Ectodermal cell (in vitro differentiated cells): ENCODE data around the gene FOXL3.

Experiments
- H3K27ac ChIP-seq: 2 replicates; pipeline ENCODE4 v1.7.0; 2013; ENCODE audit warnings: mild to moderate bottlenecking, low read depth, low read length; ENCODE audit not compliant: insufficient read depth, poor library complexity, severe bottlenecking
- H3K27me3 ChIP-seq: 2 replicates; pipeline ENCODE4 v1.7.0; 2013; ENCODE audit warnings: mild to moderate bottlenecking, low read length; ENCODE audit not compliant: insufficient read depth, control insufficient read depth, poor library complexity, severe bottlenecking
- H3K36me3 ChIP-seq: one replicate; pipeline ENCODE4 v1.7.0; 2013; ENCODE audit warnings: low read length; ENCODE audit not compliant: control insufficient read depth, insufficient read depth
- H3K4me1 ChIP-seq: one replicate; pipeline ENCODE4 v1.7.0; 2013; ENCODE audit warnings: low read length; ENCODE audit not compliant: control insufficient read depth, insufficient read depth
- H3K4me3 ChIP-seq: 2 replicates; pipeline ENCODE4 v1.7.0; 2013; ENCODE audit warnings: low read depth, low read length, control low read depth; ENCODE audit not compliant: insufficient read depth
- H3K9me3 ChIP-seq: 2 replicates; pipeline ENCODE4 v1.7.0; 2013; ENCODE audit warnings: mild to moderate bottlenecking, low read length, moderate library complexity; ENCODE audit not compliant: control insufficient read depth
- WGBS, 2 experiments: methylation state at CpG; one replicate each; pipeline ENCODE4 v1.1.7; 2013; ENCODE audit warnings: missing lambda C conversion rate in 2 of 2; 5-methylcytosine and 5-hydroxymethylcytosine counted together

FOXL3 gene

DNA sequence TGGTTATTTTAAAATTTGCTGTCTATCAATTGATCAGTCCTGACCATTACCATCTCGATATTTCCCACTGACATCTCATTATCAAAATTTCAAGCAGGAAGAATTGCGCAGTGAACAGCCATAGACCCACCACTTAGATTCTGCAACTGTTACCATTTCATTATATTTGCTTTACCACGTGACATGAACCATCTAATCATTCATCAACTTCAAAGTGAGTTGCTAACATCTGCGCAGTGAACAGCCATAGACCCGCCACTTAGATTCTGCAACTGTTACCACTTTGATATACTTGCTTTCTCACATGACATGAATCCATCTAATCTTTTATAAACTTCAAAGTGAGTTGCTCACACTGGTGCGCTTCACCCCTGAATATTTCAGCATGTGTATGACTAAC lies 22.5 kb downstream of the FOXL3 start:
- H3K27ac ChIP-seq = no peak overlapping the region
- H3K9me3 ChIP-seq = no peaks in the 10 kb centered on the region
- no peaks in the 10 kb centered on the region for H3K27me3 ChIP-seq
- 92 to 93% methylated on average over 6 of the region's 6 CpGs for WGBS, 2 experiments
- H3K36me3 ChIP-seq = no peaks in the 10 kb centered on the region
- H3K4me3 ChIP-seq = no peak overlapping the region
- no peaks in the 10 kb centered on the region for H3K4me1 ChIP-seq

GRCh38 chr7:314853-315252 lies 24.9 kb downstream of the FOXL3 start:
- WGBS, 2 experiments = 92 to 93% methylated on average over 7 to 8 of the region's 8 CpGs
- Histone ChIP-seq H3K27ac (no peak overlapping the region), H3K9me3 (no peaks in the 10 kb centered on the region), H3K4me3 (no peak overlapping the region), H3K27me3 (no peaks in the 10 kb centered on the region), H3K36me3 (no peaks in the 10 kb centered on the region), H3K4me1 (no peaks in the 10 kb centered on the region)

DNA sequence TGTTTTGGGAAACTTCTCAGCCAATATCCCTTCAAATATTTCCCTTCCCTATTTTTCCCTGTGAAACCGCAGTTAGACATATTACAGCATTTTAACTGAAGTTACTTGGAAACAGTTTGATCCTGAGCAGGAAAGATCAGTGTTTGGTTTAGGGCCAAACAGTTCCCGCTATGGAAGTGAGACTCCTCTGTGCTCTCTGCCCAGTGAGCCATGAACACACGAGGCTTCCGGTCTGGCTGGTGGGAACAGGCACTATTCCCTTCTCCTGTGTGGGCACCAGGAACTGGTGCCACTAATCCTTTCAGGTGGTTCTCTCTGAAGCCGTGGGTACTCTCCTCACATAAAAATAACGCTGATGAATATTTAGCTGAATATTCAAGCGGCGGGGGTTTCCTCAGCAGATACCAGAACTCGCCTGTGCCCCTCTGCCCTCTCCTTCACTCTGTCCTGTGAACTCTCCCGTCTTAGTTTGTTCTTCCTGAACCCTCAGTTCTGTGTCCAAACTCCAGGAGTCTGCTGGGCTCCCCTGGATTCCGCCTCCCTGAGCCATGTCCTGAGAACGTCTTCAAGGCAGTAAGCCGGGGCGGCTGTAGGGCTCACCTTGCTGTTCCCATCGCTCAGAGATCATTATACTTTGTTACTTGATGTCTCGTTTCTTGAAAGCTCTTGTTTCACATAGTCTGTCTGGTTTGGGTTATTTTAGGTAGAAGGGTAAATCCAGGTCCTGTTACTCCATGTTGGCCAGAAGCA lies 25.7 kb downstream of the FOXL3 start:
- H3K27ac ChIP-seq = no peak overlapping the region
- no peaks in the 10 kb centered on the region for H3K36me3 ChIP-seq
- no peak overlapping the region for H3K4me3 ChIP-seq
- no peaks in the 10 kb centered on the region for H3K9me3 ChIP-seq
- WGBS, 2 experiments = 88 to 90% methylated on average over 16 of the region's 16 CpGs
- no peaks in the 10 kb centered on the region for H3K27me3 ChIP-seq
- H3K4me1 ChIP-seq = no peaks in the 10 kb centered on the region

DNA sequence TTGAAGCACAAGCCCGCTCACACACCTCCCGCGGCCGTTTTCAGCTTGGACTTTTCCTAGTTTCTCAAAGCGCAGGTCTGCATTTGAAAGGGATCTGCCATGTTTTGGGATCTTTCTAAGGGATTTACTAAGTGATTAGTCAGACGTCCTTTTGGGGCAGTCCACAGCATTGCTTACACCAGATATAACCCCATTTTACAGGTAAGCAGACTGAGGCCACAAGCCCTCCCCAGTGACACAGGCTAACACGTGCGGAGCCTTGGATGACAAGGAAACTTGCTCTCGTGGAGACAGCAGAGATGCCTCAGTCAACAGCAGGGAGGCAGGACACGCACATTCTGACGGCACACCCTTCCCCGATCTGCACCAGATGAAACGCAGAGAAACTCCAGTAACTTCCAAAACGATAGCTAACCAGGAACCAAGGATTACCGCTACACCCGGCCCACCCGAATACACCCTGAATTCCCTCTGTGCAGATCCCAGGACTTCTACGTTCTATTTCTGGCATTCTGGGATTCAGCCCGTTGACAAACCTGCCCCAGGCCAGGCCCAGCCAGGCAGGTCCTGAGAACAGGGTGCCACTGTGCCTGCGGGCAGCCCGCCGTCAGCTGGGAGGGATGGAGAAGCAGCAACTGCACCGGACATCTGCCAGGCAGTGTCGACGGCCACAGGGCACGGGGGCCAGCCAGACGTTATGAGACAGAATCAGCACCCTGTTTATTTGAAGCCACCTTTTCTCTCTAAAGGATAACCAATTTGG lies 27.9 kb downstream of the FOXL3 start:
- Histone ChIP-seq H3K4me1 (no peaks in the 10 kb centered on the region), H3K4me3 (no peak overlapping the region), H3K27ac (no peak overlapping the region), H3K27me3 (no peaks in the 10 kb centered on the region), H3K36me3 (no peaks in the 10 kb centered on the region), H3K9me3 (no peaks in the 10 kb centered on the region)
- WGBS, 2 experiments = 85 to 87% methylated on average over 27 of the region's 27 CpGs

DNA sequence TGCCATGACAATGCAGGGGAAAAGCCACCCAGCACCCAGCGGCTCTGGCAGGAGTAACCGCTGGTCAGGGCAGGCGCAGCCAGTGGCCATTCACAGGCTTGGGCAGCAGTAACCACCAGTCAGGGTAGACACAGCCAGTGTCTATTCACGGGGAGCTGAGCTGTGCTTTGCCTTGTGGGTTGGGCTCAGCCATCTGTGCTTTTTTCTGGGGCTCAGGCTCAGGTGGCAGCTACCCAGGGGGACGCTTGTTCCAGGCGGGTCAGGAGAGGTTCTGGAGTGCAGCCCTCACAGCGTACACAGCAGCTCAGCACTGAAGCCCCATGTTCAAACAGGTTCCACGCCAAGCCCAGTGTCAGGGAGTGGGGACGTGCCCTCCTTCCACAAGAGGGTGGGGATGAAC lies 28.5 kb downstream of the FOXL3 start:
- H3K9me3 ChIP-seq = no peaks in the 10 kb centered on the region
- no peak overlapping the region for H3K4me3 ChIP-seq
- H3K27me3 ChIP-seq = no peaks in the 10 kb centered on the region
- WGBS, 2 experiments = 78 to 81% methylated on average over 9 of the region's 9 CpGs
- H3K27ac ChIP-seq = no peak overlapping the region
- no peaks in the 10 kb centered on the region for H3K36me3 ChIP-seq
- no peaks in the 10 kb centered on the region for H3K4me1 ChIP-seq

DNA sequence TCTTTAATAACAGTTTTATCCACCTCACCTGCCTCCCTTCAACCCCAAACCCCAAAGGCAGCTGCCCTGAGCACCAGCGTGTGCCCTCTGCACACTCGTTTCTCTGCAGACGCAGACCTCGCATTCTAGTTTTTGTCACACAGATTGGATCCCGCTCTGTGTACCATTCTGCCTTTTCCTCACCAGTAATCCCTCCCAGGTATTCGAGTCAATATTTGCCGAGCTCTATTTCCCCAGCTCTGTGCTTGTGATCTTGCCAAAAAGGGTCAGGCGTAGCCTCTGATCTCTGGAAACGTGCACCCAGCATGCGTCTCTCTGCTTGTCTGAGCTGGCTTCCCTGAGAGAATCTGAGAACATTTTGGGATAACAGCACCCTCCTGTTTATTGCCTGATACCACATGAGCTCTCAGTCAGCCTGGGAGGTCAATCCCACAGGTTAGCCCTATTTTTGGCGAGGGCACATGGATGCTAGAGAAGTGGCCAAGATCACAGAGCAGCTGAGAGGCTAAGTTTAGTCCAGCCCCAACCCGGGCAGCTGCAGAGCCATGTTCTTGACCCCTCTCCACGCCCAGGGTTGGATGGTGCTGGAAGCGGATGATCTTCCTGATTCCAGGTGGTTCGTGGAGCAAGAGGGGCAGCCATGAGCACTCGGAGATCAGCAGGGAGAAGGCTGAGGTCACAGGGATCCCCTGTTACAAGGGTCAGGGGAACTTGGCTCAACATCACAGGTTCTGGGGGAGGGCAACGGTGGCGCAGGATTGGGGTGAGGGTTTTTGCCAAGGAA lies 29.1 kb downstream of the FOXL3 start:
- Histone ChIP-seq H3K4me3 (no peak overlapping the region), H3K4me1 (no peaks in the 10 kb centered on the region), H3K36me3 (no peaks in the 10 kb centered on the region), H3K27me3 (no peaks in the 10 kb centered on the region), H3K9me3 (no peaks in the 10 kb centered on the region), H3K27ac (no peak overlapping the region)
- WGBS, 2 experiments = 75 to 76% methylated on average over 18 of the region's 18 CpGs

GRCh38 chr7:320297-320696 lies 30.3 kb downstream of the FOXL3 start:
- Histone ChIP-seq H3K36me3 (no peaks in the 10 kb centered on the region), H3K4me3 (no peak overlapping the region), H3K27me3 (no peaks in the 10 kb centered on the region), H3K4me1 (no peaks in the 10 kb centered on the region), H3K27ac (no peak overlapping the region), H3K9me3 (no peaks in the 10 kb centered on the region)
- WGBS, 2 experiments = 97 to 98% methylated on average over 2 of the region's 2 CpGs

DNA sequence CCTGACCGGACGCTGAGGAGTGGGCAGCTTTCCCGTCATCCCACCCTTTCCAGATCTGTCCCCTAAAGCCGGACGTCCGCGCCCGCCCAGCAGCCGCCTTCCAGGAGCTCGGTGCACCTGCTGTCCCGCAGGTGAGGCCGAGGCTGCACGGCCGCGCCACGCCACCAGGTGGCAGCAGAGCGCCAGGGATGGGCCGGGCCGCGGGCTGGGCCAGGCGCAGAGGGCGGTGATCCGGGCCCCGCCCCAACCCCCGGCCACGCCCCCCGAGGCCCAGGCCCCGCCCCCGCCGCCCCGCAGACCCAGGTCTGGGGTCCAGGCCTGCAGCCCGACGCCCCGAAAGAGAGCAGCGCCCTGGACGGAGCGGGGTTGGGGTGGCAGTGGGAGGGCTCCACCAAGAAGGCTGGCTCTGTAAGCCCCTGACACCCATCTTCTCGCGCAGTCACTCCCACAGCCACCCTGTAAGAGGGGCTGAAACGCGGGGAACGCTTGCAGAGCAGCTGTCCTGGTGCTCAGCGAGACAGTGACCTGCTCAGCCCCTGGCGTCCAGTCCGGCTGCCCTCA lies 32.2 kb downstream of the FOXL3 start:
- H3K36me3 ChIP-seq = no peaks in the 10 kb centered on the region
- H3K4me3 ChIP-seq = no peak overlapping the region
- H3K4me1 ChIP-seq = no peaks in the 10 kb centered on the region
- no peak overlapping the region for H3K27ac ChIP-seq
- no peaks in the 10 kb centered on the region for H3K27me3 ChIP-seq
- 15 to 16% methylated on average over 45 of the region's 45 CpGs for WGBS, 2 experiments
- H3K9me3 ChIP-seq = no peaks in the 10 kb centered on the region

GRCh38 chr7:322708-323111 lies 32.7 kb downstream of the FOXL3 start:
- no peak overlapping the region for H3K27ac ChIP-seq
- H3K27me3 ChIP-seq = no peaks in the 10 kb centered on the region
- H3K36me3 ChIP-seq = no peaks in the 10 kb centered on the region
- no peaks in the 10 kb centered on the region for H3K4me1 ChIP-seq
- no peaks in the 10 kb centered on the region for H3K9me3 ChIP-seq
- 91 to 92% methylated on average over 6 of the region's 6 CpGs for WGBS, 2 experiments
- H3K4me3 ChIP-seq = no peak overlapping the region

- WGBS, 2 experiments = 66 to 71% methylated on average over 10 of the region's 10 CpGs
- no peak overlapping the region for H3K27ac ChIP-seq
Measured at GRCh38 chr7:323410-323809, 33.4 kb downstream of the FOXL3 start.

More at GRCh38 chr7:323410-323809, 33.4 kb downstream of the FOXL3 start:
- Histone ChIP-seq H3K36me3 (no peaks in the 10 kb centered on the region), H3K27me3 (no peaks in the 10 kb centered on the region), H3K4me3 (no peak overlapping the region), H3K9me3 (no peaks in the 10 kb centered on the region), H3K4me1 (no peaks in the 10 kb centered on the region)
